Liver (tissue), 9 donors: ENCODE data around the gene JMJD1C. TPM values are rescaled to one million over a fixed set of nuclear protein-coding genes. Genes with fewer than 3 reads are reported as not detected.

Experiments used
- DNase-seq: peaks from one replicate; pipeline ENCODE4 v3.0.0-alpha.2; 2017; ENCODE audit warnings: low spot score
- H3K27ac ChIP-seq, 2 donors: one replicate each; pipeline ENCODE4 v1.7.0; 2013; ENCODE audit warnings: inconsistent platforms in 2 of 2, low read length in 2 of 2, control low read depth in 1 of 2, low read depth in 1 of 2, mild to moderate bottlenecking in 1 of 2
- H3K27me3 ChIP-seq, 4 donors: one replicate each; pipeline versions ENCODE4 v1.6.1 to v1.7.0; 2013; ENCODE audit warnings: low read length in 3 of 4, inconsistent platforms in 1 of 4, mild to moderate bottlenecking in 1 of 4, moderate library complexity in 1 of 4; ENCODE audit not compliant: control insufficient read depth in 4 of 4, insufficient read depth in 4 of 4
- H3K36me3 ChIP-seq, 4 donors: one replicate each; pipeline versions ENCODE4 v1.6.1 to v1.7.0; 2013; ENCODE audit warnings: low read length in 3 of 4, mild to moderate bottlenecking in 3 of 4, low read depth in 1 of 4, moderate library complexity in 1 of 4; ENCODE audit not compliant: control insufficient read depth in 4 of 4, insufficient read depth in 3 of 4
- H3K4me1 ChIP-seq, 4 donors: one replicate each; pipeline versions ENCODE4 v1.6.1 to v1.7.0; 2013; ENCODE audit warnings: low read length in 3 of 4, mild to moderate bottlenecking in 3 of 4, moderate library complexity in 1 of 4; ENCODE audit not compliant: control insufficient read depth in 4 of 4, insufficient read depth in 4 of 4
- H3K4me3 ChIP-seq, 3 donors: one replicate each; pipeline versions ENCODE4 v1.6.1 to v1.7.0; 2013; ENCODE audit warnings: low read length in 3 of 3, control low read depth in 1 of 3, low read depth in 1 of 3, mild to moderate bottlenecking in 1 of 3
- H3K9ac ChIP-seq, 2 donors: one replicate each; pipeline ENCODE4 v1.7.0; 2013; ENCODE audit warnings: low read length in 2 of 2, mild to moderate bottlenecking in 2 of 2, moderate library complexity in 2 of 2, control low read depth in 1 of 2, low read depth in 1 of 2
- H3K9me3 ChIP-seq, 4 donors: one replicate each; pipeline versions ENCODE4 v1.6.1 to v1.7.0; 2013; ENCODE audit warnings: low read length in 3 of 4; ENCODE audit not compliant: control insufficient read depth in 4 of 4
- EGR1 ChIP-seq, 2 donors: IDR thresholded peaks; 2 replicates each; pipeline ENCODE4 v1.6.1; 2016 to 2018; ENCODE audit warnings: antibody characterized with exemption in 2 of 2, low read depth in 2 of 2
- FOXA1 ChIP-seq: IDR thresholded peaks from 2 replicates; pipeline ENCODE4 v1.6.1; 2016; ENCODE audit warnings: antibody characterized with exemption
- GABPA ChIP-seq, 2 donors: IDR thresholded peaks in 1 of 2; conservative IDR thresholded peaks in 1 of 2; 2 replicates each; pipeline ENCODE4 v1.6.1; 2016; ENCODE audit warnings: antibody characterized with exemption in 2 of 2, mild to moderate bottlenecking in 1 of 2, moderate library complexity in 1 of 2
- HNF4G ChIP-seq: IDR thresholded peaks from 2 replicates; pipeline ENCODE4 v1.6.1; 2016; ENCODE audit warnings: antibody characterized with exemption
- JUND ChIP-seq, 2 donors: IDR thresholded peaks; 2 replicates each; pipeline ENCODE4 v1.6.1; 2016; ENCODE audit warnings: antibody characterized with exemption in 2 of 2
- NR2F2 ChIP-seq: IDR thresholded peaks from 2 replicates; pipeline ENCODE4 v1.6.1; 2016; ENCODE audit warnings: antibody characterized with exemption
- RAD21 ChIP-seq, 2 donors: IDR thresholded peaks; 2 replicates each; pipeline ENCODE4 v1.6.1; 2016; ENCODE audit warnings: antibody characterized with exemption in 2 of 2, mild to moderate bottlenecking in 2 of 2
- RXRA ChIP-seq, 2 donors: IDR thresholded peaks; 2 replicates each; pipeline ENCODE4 v1.6.1; 2017 to 2018; ENCODE audit warnings: antibody characterized with exemption in 2 of 2, mild to moderate bottlenecking in 1 of 2
- SP1 ChIP-seq: IDR thresholded peaks from 2 replicates; pipeline ENCODE4 v1.6.1; 2018; ENCODE audit warnings: antibody characterized with exemption, mild to moderate bottlenecking
- TAF1 ChIP-seq: conservative IDR thresholded peaks from 2 replicates; pipeline ENCODE4 v1.6.1; 2016; ENCODE audit warnings: antibody characterized with exemption, mild to moderate bottlenecking
- YY1 ChIP-seq: IDR thresholded peaks from 2 replicates; pipeline ENCODE4 v1.6.1; 2016; ENCODE audit warnings: antibody characterized with exemption, mild to moderate bottlenecking
- WGBS: extraction: QIAGEN DNeasy Blood & Tissue Kit; methylation state at CpG from one replicate; pipeline ENCODE4 v1.1.7; 2013; 5-methylcytosine and 5-hydroxymethylcytosine counted together
- polyA plus RNA-seq, 2 donors: library from polyadenylated mRNA; stranded (reverse) in 1 of 2; unstranded in 1 of 2; fragments of 200-250 nt in 1 of 2; fragments of >200 nt in 1 of 2; fragmentation: Nextera tagmentation in 1 of 2; extraction: Ambion mirVana in 1 of 2; gene quantifications; one replicate each; pipeline versions ENCODE4 v1.2.1 to v1.2.3, GENCODE V29; 2013 to 2015
- total RNA-seq, 2 donors: library from RNA; depleted of rRNA; stranded (reverse); fragments of >200 nt; gene quantifications; one replicate each; pipeline ENCODE4 v1.2.3, GENCODE V29; 2014
- TF ChIP-seq, protein P1 (sequence below): fragments of 150-350 bp; IDR thresholded peaks from 2 replicates; pipeline ENCODE4 v1.5.1; 2017; ENCODE audit warnings: improper control_type of control experiment, low read depth, low read length; ENCODE audit not compliant: missing input control
- TF ChIP-seq, protein P2 (sequence below): IDR thresholded peaks from 2 replicates; pipeline ENCODE4 v1.6.1; 2016; ENCODE audit warnings: antibody characterized with exemption
- TF ChIP-seq, protein P3 (sequence below): IDR thresholded peaks from 2 replicates; pipeline ENCODE4 v1.6.1; 2016; ENCODE audit warnings: antibody characterized with exemption
- TF ChIP-seq, protein P4 (sequence below): IDR thresholded peaks from 2 replicates; pipeline ENCODE4 v1.6.1; 2016; ENCODE audit warnings: antibody characterized with exemption
- TF ChIP-seq, protein P5 (sequence below): IDR thresholded peaks from 2 replicates; pipeline ENCODE4 v1.6.1; 2016; ENCODE audit warnings: antibody characterized with exemption, mild to moderate bottlenecking
- donor health status: healthy.
- donor health status: healthy.
- donor health status: healthy.
- donor health status: healthy.
- donor health status: healthy.

Gene JMJD1C
- total and polyA plus RNA-seq, 4 donors = 11.0 to 93.1 (median 56.0) TPM

DNA sequence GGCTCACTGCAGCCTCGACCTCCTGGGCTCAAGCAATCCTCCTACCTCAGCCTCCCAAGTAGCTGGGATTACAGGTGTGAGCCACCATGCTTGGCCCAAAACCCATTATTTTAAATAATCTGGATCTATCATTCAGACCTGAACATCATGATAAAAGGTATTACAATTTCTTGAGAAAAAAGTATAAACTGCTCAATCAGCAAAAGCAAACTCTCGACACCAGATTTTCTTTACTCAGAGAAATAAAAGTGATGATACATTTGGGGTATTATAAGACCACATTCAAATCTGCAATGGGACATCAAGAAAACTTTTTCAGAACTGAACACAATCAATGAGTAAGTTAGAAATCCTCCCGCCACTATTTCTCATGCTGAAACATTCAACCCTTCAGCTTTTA lies 41.2 kb downstream of the JMJD1C start:
- no peak for TF ChIP-seq EGR1 (IDR thresholded peaks at IDR 0.05; ENCODE audit: low read depth in 2 of 2)
- TF ChIP-seq HNF4G = no peak
- TF ChIP-seq, protein P1, sequence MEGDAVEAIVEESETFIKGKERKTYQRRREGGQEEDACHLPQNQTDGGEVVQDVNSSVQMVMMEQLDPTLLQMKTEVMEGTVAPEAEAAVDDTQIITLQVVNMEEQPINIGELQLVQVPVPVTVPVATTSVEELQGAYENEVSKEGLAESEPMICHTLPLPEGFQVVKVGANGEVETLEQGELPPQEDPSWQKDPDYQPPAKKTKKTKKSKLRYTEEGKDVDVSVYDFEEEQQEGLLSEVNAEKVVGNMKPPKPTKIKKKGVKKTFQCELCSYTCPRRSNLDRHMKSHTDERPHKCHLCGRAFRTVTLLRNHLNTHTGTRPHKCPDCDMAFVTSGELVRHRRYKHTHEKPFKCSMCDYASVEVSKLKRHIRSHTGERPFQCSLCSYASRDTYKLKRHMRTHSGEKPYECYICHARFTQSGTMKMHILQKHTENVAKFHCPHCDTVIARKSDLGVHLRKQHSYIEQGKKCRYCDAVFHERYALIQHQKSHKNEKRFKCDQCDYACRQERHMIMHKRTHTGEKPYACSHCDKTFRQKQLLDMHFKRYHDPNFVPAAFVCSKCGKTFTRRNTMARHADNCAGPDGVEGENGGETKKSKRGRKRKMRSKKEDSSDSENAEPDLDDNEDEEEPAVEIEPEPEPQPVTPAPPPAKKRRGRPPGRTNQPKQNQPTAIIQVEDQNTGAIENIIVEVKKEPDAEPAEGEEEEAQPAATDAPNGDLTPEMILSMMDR = no peak
- H3K4me3 ChIP-seq = no peak overlapping the region
- H3K9ac ChIP-seq = no peak overlapping the region
- no peaks in the 10 kb centered on the region for H3K36me3 ChIP-seq
- no peaks in the 10 kb centered on the region for H3K27me3 ChIP-seq
- no peak overlapping the region for H3K27ac ChIP-seq
- no peaks in the 10 kb centered on the region for H3K9me3 ChIP-seq
- 97% methylated on average over 3 of the region's 3 CpGs for WGBS
- no peak for DNase-seq
- H3K4me1 ChIP-seq = peaks cover 0 to 6% (median 1%) of the 10 kb centered on the region in 4 donors

DNA sequence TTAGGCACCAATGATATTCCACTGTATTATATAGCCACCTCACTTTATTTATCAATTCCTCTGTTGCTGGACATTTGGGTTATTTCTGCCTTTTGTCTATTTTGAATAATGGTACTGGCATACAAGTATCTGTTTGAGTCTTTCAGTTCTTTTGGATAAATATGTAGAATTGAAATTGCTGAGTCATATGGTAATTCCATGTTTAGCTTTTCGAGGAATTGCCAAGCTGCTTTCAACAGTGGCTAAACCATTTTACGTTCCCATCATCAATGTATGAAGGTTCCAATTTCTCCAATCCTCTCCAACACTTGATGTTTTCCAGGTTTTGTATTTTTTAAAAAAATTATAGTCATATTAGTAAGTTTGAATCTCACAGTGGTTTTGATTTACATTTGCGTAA lies 42.3 kb downstream of the JMJD1C start:
- H3K9ac ChIP-seq = no peak overlapping the region
- DNase-seq = no peak
- H3K4me3 ChIP-seq = no peak overlapping the region
- TF ChIP-seq, protein P2, sequence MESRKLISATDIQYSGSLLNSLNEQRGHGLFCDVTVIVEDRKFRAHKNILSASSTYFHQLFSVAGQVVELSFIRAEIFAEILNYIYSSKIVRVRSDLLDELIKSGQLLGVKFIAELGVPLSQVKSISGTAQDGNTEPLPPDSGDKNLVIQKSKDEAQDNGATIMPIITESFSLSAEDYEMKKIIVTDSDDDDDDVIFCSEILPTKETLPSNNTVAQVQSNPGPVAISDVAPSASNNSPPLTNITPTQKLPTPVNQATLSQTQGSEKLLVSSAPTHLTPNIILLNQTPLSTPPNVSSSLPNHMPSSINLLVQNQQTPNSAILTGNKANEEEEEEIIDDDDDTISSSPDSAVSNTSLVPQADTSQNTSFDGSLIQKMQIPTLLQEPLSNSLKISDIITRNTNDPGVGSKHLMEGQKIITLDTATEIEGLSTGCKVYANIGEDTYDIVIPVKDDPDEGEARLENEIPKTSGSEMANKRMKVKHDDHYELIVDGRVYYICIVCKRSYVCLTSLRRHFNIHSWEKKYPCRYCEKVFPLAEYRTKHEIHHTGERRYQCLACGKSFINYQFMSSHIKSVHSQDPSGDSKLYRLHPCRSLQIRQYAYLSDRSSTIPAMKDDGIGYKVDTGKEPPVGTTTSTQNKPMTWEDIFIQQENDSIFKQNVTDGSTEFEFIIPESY = no peak
- no peak for TF ChIP-seq TAF1
- no peak for TF ChIP-seq JUND (IDR thresholded peaks at IDR 0.05)
- no peak for TF ChIP-seq FOXA1
- TF ChIP-seq, protein P3, sequence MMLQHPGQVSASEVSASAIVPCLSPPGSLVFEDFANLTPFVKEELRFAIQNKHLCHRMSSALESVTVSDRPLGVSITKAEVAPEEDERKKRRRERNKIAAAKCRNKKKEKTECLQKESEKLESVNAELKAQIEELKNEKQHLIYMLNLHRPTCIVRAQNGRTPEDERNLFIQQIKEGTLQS = no peak
- TF ChIP-seq, protein P4, sequence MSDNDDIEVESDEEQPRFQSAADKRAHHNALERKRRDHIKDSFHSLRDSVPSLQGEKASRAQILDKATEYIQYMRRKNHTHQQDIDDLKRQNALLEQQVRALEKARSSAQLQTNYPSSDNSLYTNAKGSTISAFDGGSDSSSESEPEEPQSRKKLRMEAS = no peak
- TF ChIP-seq SP1 = no peak
- no peak for TF ChIP-seq EGR1 (IDR thresholded peaks at IDR 0.05; ENCODE audit: low read depth in 2 of 2)
- TF ChIP-seq NR2F2 = no peak
- no peak for TF ChIP-seq RXRA (IDR thresholded peaks at IDR 0.05)
- no peak for TF ChIP-seq GABPA (IDR thresholded peaks at IDR 0.05 in 1 of 2, conservative IDR thresholded peaks at IDR 0.05 in 1 of 2)
- TF ChIP-seq RAD21 (IDR thresholded peaks at IDR 0.05) = no peak
- TF ChIP-seq, protein P1 = no peak
- TF ChIP-seq, protein P5, sequence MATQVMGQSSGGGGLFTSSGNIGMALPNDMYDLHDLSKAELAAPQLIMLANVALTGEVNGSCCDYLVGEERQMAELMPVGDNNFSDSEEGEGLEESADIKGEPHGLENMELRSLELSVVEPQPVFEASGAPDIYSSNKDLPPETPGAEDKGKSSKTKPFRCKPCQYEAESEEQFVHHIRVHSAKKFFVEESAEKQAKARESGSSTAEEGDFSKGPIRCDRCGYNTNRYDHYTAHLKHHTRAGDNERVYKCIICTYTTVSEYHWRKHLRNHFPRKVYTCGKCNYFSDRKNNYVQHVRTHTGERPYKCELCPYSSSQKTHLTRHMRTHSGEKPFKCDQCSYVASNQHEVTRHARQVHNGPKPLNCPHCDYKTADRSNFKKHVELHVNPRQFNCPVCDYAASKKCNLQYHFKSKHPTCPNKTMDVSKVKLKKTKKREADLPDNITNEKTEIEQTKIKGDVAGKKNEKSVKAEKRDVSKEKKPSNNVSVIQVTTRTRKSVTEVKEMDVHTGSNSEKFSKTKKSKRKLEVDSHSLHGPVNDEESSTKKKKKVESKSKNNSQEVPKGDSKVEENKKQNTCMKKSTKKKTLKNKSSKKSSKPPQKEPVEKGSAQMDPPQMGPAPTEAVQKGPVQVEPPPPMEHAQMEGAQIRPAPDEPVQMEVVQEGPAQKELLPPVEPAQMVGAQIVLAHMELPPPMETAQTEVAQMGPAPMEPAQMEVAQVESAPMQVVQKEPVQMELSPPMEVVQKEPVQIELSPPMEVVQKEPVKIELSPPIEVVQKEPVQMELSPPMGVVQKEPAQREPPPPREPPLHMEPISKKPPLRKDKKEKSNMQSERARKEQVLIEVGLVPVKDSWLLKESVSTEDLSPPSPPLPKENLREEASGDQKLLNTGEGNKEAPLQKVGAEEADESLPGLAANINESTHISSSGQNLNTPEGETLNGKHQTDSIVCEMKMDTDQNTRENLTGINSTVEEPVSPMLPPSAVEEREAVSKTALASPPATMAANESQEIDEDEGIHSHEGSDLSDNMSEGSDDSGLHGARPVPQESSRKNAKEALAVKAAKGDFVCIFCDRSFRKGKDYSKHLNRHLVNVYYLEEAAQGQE = no peak
- no peak for TF ChIP-seq YY1
- no peak for TF ChIP-seq HNF4G
- no peaks in the 10 kb centered on the region for H3K36me3 ChIP-seq
- 89% methylated on average over 3 of the region's 3 CpGs for WGBS
- no peak overlapping the region for H3K27ac ChIP-seq
- H3K4me1 ChIP-seq = peaks cover 0 to 6% (median 0%) of the 10 kb centered on the region in 4 donors
- H3K9me3 ChIP-seq = no peaks in the 10 kb centered on the region
- H3K27me3 ChIP-seq = no peaks in the 10 kb centered on the region
